Neural cell (in vitro differentiated cells): Measurements from ENCODE around the gene NELL1. TPM values are rescaled to one million over a fixed set of nuclear protein-coding genes. Genes with fewer than 3 reads are reported as not detected.

ENCODE experiments used
- H2AFZ ChIP-seq: fragments of 200-600, 300-800 bp; sonication (generic), shearing (Covaris generic); 2 replicates; pipeline ENCODE4 v1.6.0; 2014; ENCODE audit warnings: low read depth, mild to moderate bottlenecking, antibody characterized with exemption, low read length, moderate library complexity
- H3F3A ChIP-seq: fragments of 200-600 bp; shearing (Covaris generic); 2 replicates; pipeline ENCODE4 v1.6.1; 2016; ENCODE audit warnings: mild to moderate bottlenecking, moderate library complexity, mixed read lengths, antibody characterized with exemption, low read length; ENCODE audit not compliant: insufficient read depth, poor library complexity, severe bottlenecking
- H3K27ac ChIP-seq: fragments of 200-600, 300-800 bp; sonication (generic), shearing (Covaris generic); 2 replicates; pipeline ENCODE4 v1.5.1; 2014; ENCODE audit warnings: mild to moderate bottlenecking, low read length, moderate library complexity
- H3K27me3 ChIP-seq: fragments of 300-800, 200-600 bp; sonication (generic), shearing (Covaris generic); 2 replicates; pipeline ENCODE4 v1.6.0; 2014; ENCODE audit warnings: mild to moderate bottlenecking, low read depth, low read length, moderate library complexity; ENCODE audit not compliant: insufficient read depth
- H3K36me3 ChIP-seq: fragments of 300-800, 200-600 bp; sonication (generic), shearing (Covaris generic); 2 replicates; pipeline ENCODE4 v1.5.1; 2014; ENCODE audit warnings: mild to moderate bottlenecking, antibody characterized with exemption, low read length, moderate library complexity; ENCODE audit not compliant: insufficient read depth
- H3K4me2 ChIP-seq: fragments of 300-800, 200-600 bp; sonication (generic), shearing (Covaris generic); 2 replicates; pipeline ENCODE4 v1.6.0; 2014; ENCODE audit warnings: mild to moderate bottlenecking, low read length
- H3K4me3 ChIP-seq: fragments of 300-800, 200-600 bp; sonication (generic), shearing (Covaris generic); 2 replicates; pipeline ENCODE4 v1.5.1; 2014; ENCODE audit warnings: mild to moderate bottlenecking, low read length, moderate library complexity
- H3K79me2 ChIP-seq: fragments of 200-600 bp; shearing (Covaris generic); replicated peaks from 2 replicates; pipeline ENCODE4 v1.6.0; 2014; ENCODE audit warnings: mild to moderate bottlenecking, low read length, moderate library complexity; ENCODE audit not compliant: insufficient read depth
- H3K9ac ChIP-seq: fragments of 300-800, 200-600 bp; sonication (generic), shearing (Covaris generic); 2 replicates; pipeline ENCODE4 v1.6.1; 2016; ENCODE audit warnings: mild to moderate bottlenecking, low read length, mixed read lengths
- H3K9me2 ChIP-seq: fragments of 200-600 bp; shearing (Covaris generic); 2 replicates; pipeline ENCODE4 v1.6.1; 2016; ENCODE audit warnings: mild to moderate bottlenecking, low read length, mixed read lengths; ENCODE audit not compliant: insufficient read depth
- H3K9me3 ChIP-seq: fragments of 200-600, 300-800 bp; sonication (generic), shearing (Covaris generic); 2 replicates; pipeline ENCODE4 v1.6.1; 2016; ENCODE audit warnings: mild to moderate bottlenecking, mixed run types, low read length, moderate library complexity, mixed read lengths
- H4K20me1 ChIP-seq: fragments of 200-600 bp; shearing (Covaris generic); 2 replicates; pipeline ENCODE4 v1.6.1; 2016; ENCODE audit warnings: mild to moderate bottlenecking, mixed run types; ENCODE audit not compliant: insufficient read depth
- EP300 ChIP-seq: fragments of 450-650 bp; conservative IDR thresholded peaks from 2 replicates; pipeline ENCODE4 v1.6.1; 2014; ENCODE audit warnings: antibody characterized with exemption, mild to moderate bottlenecking, moderate library complexity; ENCODE audit not compliant: poor library complexity, severe bottlenecking
- EZH2 ChIP-seq: fragments of 200-600, 300-800 bp; shearing (Covaris generic), sonication (generic); IDR thresholded peaks from 2 replicates; pipeline ENCODE4 v1.6.1; 2014; ENCODE audit warnings: antibody characterized with exemption, low read length, borderline replicate concordance, mild to moderate bottlenecking; ENCODE audit not compliant: insufficient read depth, poor library complexity, severe bottlenecking
- MXI1 ChIP-seq: fragments of 450-650 bp; conservative IDR thresholded peaks from 2 replicates; pipeline ENCODE4 v1.6.1; 2014; ENCODE audit warnings: antibody characterized with exemption, mild to moderate bottlenecking; ENCODE audit not compliant: poor library complexity, severe bottlenecking
- RAD21 ChIP-seq: fragments of 450-650 bp; conservative IDR thresholded peaks from 2 replicates; pipeline ENCODE4 v1.6.1; 2014; ENCODE audit warnings: antibody characterized with exemption, mild to moderate bottlenecking, moderate library complexity
- SMC3 ChIP-seq: fragments of 450-650 bp; conservative IDR thresholded peaks from 2 replicates; pipeline ENCODE4 v1.6.1; 2014; ENCODE audit warnings: antibody characterized with exemption, mild to moderate bottlenecking, moderate library complexity; ENCODE audit not compliant: poor library complexity
- TAF1 ChIP-seq: IDR thresholded peaks from 2 replicates; pipeline ENCODE4 v1.6.1; 2012; ENCODE audit warnings: low read depth
- polyA plus RNA-seq: library from polyadenylated mRNA; depleted of rRNA; stranded (reverse); fragments of >200 nt; gene quantifications from 2 replicates; pipeline ENCODE4 v1.2.3, GENCODE V29; 2014
- TF ChIP-seq, protein P1 (sequence below): fragments of 450-650 bp; IDR thresholded peaks from 2 replicates; pipeline ENCODE4 v1.5.1; 2014; ENCODE audit warnings: antibody characterized with exemption, mild to moderate bottlenecking, moderate library complexity; ENCODE audit not compliant: poor library complexity, severe bottlenecking
- TF ChIP-seq, protein P2 (sequence below): IDR thresholded peaks from 2 replicates; pipeline ENCODE4 v1.6.1; 2012; ENCODE audit warnings: borderline replicate concordance

NELL1 gene
- polyA plus RNA-seq, 1 donor from 2014 or later, result 70.4 TPM

DNA sequence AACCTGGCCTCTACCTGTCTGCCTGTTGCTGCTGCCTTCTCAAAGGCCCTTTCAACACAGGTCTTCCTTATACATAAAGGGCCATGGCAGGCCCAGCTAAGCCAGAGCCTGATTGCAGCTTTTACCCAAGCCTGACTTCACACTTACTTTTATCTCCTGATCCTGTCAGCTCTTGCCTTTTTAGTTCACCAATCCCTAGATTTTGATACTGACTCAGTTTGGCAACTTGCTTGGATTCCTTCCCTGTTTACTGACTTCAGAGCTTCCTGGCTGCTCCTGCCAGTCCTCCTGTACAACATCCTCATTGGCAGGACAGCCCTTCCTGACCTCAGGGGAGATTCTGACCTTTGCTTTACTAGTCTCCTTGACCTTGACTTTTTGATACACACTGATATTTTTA is 195.2 kb downstream of the NELL1 start:
- Histone ChIP-seq H3K27ac (no peak overlapping the region), H3K9me3 (no peaks in the 10 kb centered on the region), H2AFZ (no peak overlapping the region), H3F3A (no peaks in the 10 kb centered on the region), H3K4me3 (no peak overlapping the region), H3K79me2 (no peaks in the 10 kb centered on the region), H4K20me1 (no peaks in the 10 kb centered on the region), H3K4me2 (no peak overlapping the region), H3K9ac (no peak overlapping the region), H3K27me3 (no peaks in the 10 kb centered on the region), H3K36me3 (no peaks in the 10 kb centered on the region), H3K9me2 (no peaks in the 10 kb centered on the region)
- TF ChIP-seq MXI1, result no peak
- TF ChIP-seq, protein P1, sequence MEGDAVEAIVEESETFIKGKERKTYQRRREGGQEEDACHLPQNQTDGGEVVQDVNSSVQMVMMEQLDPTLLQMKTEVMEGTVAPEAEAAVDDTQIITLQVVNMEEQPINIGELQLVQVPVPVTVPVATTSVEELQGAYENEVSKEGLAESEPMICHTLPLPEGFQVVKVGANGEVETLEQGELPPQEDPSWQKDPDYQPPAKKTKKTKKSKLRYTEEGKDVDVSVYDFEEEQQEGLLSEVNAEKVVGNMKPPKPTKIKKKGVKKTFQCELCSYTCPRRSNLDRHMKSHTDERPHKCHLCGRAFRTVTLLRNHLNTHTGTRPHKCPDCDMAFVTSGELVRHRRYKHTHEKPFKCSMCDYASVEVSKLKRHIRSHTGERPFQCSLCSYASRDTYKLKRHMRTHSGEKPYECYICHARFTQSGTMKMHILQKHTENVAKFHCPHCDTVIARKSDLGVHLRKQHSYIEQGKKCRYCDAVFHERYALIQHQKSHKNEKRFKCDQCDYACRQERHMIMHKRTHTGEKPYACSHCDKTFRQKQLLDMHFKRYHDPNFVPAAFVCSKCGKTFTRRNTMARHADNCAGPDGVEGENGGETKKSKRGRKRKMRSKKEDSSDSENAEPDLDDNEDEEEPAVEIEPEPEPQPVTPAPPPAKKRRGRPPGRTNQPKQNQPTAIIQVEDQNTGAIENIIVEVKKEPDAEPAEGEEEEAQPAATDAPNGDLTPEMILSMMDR, result no peak

DNA sequence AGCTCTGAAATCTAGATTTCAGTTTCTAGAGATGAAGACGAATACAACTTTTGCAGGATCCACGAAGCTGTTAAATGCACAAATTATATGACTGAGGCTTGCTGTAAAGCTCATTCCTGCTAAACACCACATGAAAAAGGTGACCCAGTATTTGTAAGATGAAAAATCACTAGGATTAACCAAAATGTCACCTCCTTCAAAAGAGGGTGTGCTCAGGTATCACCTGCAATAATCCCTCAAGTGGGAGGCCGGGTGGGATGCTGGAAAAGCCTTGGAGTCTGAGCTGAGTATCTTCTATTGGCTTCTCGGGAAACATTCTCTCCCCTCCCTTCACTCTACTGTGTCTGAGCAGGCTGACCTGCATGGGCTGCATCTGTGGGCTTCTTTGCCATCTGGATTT is 195.8 kb downstream of the NELL1 start:
- Histone ChIP-seq H3K27ac (no peak overlapping the region), H3K36me3 (no peaks in the 10 kb centered on the region), H4K20me1 (no peaks in the 10 kb centered on the region), H3K4me3 (no peak overlapping the region), H3K9me3 (no peaks in the 10 kb centered on the region), H3K9me2 (no peaks in the 10 kb centered on the region), H3K79me2 (no peaks in the 10 kb centered on the region), H3K4me2 (no peak overlapping the region), H3F3A (no peaks in the 10 kb centered on the region), H3K9ac (no peak overlapping the region), H2AFZ (no peak overlapping the region), H3K27me3 (no peaks in the 10 kb centered on the region)
- TF ChIP-seq EZH2 (no peak), RAD21 (no peak), SMC3 (no peak), EP300 (no peak), MXI1 (no peak), TAF1 (no peak)
- TF ChIP-seq, protein P1, result no peak
- TF ChIP-seq, protein P2, sequence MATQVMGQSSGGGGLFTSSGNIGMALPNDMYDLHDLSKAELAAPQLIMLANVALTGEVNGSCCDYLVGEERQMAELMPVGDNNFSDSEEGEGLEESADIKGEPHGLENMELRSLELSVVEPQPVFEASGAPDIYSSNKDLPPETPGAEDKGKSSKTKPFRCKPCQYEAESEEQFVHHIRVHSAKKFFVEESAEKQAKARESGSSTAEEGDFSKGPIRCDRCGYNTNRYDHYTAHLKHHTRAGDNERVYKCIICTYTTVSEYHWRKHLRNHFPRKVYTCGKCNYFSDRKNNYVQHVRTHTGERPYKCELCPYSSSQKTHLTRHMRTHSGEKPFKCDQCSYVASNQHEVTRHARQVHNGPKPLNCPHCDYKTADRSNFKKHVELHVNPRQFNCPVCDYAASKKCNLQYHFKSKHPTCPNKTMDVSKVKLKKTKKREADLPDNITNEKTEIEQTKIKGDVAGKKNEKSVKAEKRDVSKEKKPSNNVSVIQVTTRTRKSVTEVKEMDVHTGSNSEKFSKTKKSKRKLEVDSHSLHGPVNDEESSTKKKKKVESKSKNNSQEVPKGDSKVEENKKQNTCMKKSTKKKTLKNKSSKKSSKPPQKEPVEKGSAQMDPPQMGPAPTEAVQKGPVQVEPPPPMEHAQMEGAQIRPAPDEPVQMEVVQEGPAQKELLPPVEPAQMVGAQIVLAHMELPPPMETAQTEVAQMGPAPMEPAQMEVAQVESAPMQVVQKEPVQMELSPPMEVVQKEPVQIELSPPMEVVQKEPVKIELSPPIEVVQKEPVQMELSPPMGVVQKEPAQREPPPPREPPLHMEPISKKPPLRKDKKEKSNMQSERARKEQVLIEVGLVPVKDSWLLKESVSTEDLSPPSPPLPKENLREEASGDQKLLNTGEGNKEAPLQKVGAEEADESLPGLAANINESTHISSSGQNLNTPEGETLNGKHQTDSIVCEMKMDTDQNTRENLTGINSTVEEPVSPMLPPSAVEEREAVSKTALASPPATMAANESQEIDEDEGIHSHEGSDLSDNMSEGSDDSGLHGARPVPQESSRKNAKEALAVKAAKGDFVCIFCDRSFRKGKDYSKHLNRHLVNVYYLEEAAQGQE, result no peak
